ENCODE data around the gene ABCC1. TPM values are rescaled to one million over a fixed set of nuclear protein-coding genes. Genes with fewer than 3 reads are reported as not detected.

The ABCC1 gene
- polyA plus RNA-seq, 1 donor (not counting 4 experiments of a cell fraction or from before 2014, with no cell fraction given), result 19.4 TPM

DNA sequence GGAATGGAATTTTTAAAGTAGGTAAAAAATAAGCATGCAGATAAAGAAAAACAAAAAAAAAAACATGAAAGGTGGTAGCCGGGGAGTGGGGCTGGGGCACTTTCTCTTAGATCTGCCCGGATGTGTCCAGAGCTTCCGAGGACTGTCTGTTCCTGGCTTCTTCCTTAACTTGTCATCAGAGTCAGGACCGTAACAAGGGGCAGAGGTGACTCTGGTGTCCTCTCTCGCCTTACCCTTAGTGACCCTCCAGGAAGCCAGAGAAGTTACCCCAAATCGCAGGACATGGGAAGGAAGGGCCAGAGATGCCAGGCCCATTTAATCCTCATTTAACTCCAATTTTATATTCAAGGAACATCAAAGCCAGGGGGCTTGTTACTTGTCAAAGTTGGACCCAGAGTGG is 158.4 kb downstream of the ABCC1 start:
- Histone ChIP-seq H3K9me1 (ENCODE audit: control insufficient read depth, extremely low read depth, insufficient read depth, low read length) (no peaks in the 10 kb centered on the region), H2AFZ (ENCODE audit: control insufficient read depth, low read length) (no peak overlapping the region), H3K4me1 (ENCODE audit: control insufficient read depth, extremely low read depth, insufficient read depth, low read length) (no peaks in the 10 kb centered on the region), H3K9ac (ENCODE audit: control insufficient read depth, extremely low read depth, insufficient read depth, low read length) (no peak overlapping the region), H3K4me2 (ENCODE audit: control insufficient read depth, extremely low read depth, insufficient read depth, low read depth, low read length) (no peak overlapping the region), H3K9me3 (ENCODE audit: control insufficient read depth, low read depth, low read length) (no peaks in the 10 kb centered on the region), H3K27me3 (ENCODE audit: control insufficient read depth, extremely low read depth, insufficient read depth, low read length) (no peaks in the 10 kb centered on the region), H3K79me2 (ENCODE audit: control insufficient read depth, insufficient read depth, low read length) (no peaks in the 10 kb centered on the region), H3K36me3 (ENCODE audit: control insufficient read depth in 2 of 2, extremely low read depth in 1 of 2, insufficient read depth in 2 of 2, low read length in 2 of 2) (peaks cover 26 to 30% of the 10 kb centered on the region in 2 experiments), H3K27ac (ENCODE audit: control insufficient read depth, insufficient read depth, low read length) (no peak overlapping the region), H4K20me1 (ENCODE audit: control insufficient read depth, extremely low read depth, insufficient read depth, low read length) (peaks cover 2% of the 10 kb centered on the region), H3K4me3 (ENCODE audit: control insufficient read depth in 2 of 3, extremely low read depth in 1 of 3, insufficient read depth in 2 of 3, low read depth in 1 of 3, low read length in 3 of 3) (no peak overlapping the region)
- FAIRE-seq (no peak), DNase-seq (ENCODE audit: low read depth, low spot score) (no peak)
- TF ChIP-seq CTCF (optimal IDR thresholded peaks at IDR 0.05 in 1 of 3, IDR thresholded peaks at IDR 0.05 in 1 of 3, conservative IDR thresholded peaks at IDR 0.05 in 1 of 3; ENCODE audit: extremely low read depth in 1 of 3, insufficient read depth in 2 of 3, low read length in 3 of 3), result no peak
- no peak for TF ChIP-seq EZH2 (IDR thresholded peaks at IDR 0.05; ENCODE audit: low read length)
- dilution Hi-C loops (cut with MboI; ENCODE audit: extremely low pct_ligation_motif_present, low sequenced_read_pairs), result no loop called here

- H3K27ac ChIP-seq (ENCODE audit: control insufficient read depth, insufficient read depth, low read length), result no peak overlapping the region
- H3K36me3 ChIP-seq (ENCODE audit: control insufficient read depth in 2 of 2, extremely low read depth in 1 of 2, insufficient read depth in 2 of 2, low read length in 2 of 2), result peaks cover 25 to 35% of the 10 kb centered on the region in 2 experiments
- dilution Hi-C loops (cut with MboI; ENCODE audit: extremely low pct_ligation_motif_present, low sequenced_read_pairs), result no loop called here
These were observed 159.3 kb downstream of the ABCC1 start for GRCh38 chr16:16108759-16109158.

More at GRCh38 chr16:16108759-16109158, 159.3 kb downstream of the ABCC1 start:
- H3K9me3 ChIP-seq (ENCODE audit: control insufficient read depth, low read depth, low read length), result no peaks in the 10 kb centered on the region
- no peak overlapping the region for H3K4me2 ChIP-seq (ENCODE audit: control insufficient read depth, extremely low read depth, insufficient read depth, low read depth, low read length)
- H3K27me3 ChIP-seq (ENCODE audit: control insufficient read depth, extremely low read depth, insufficient read depth, low read length), result no peaks in the 10 kb centered on the region
- no peak overlapping the region for H2AFZ ChIP-seq (ENCODE audit: control insufficient read depth, low read length)
- H3K4me1 ChIP-seq (ENCODE audit: control insufficient read depth, extremely low read depth, insufficient read depth, low read length), result no peaks in the 10 kb centered on the region
- no peaks in the 10 kb centered on the region for H3K79me2 ChIP-seq (ENCODE audit: control insufficient read depth, insufficient read depth, low read length)
- DNase-seq (ENCODE audit: low read depth, low spot score) (no peak), FAIRE-seq (no peak)
- H3K9ac ChIP-seq (ENCODE audit: control insufficient read depth, extremely low read depth, insufficient read depth, low read length), result no peak overlapping the region
- H4K20me1 ChIP-seq (ENCODE audit: control insufficient read depth, extremely low read depth, insufficient read depth, low read length), result peaks cover 2% of the 10 kb centered on the region
- H3K9me1 ChIP-seq (ENCODE audit: control insufficient read depth, extremely low read depth, insufficient read depth, low read length), result no peaks in the 10 kb centered on the region
- TF ChIP-seq CTCF (optimal IDR thresholded peaks at IDR 0.05 in 1 of 3, IDR thresholded peaks at IDR 0.05 in 1 of 3, conservative IDR thresholded peaks at IDR 0.05 in 1 of 3; ENCODE audit: extremely low read depth in 1 of 3, insufficient read depth in 2 of 3, low read length in 3 of 3), result no peak
- no peak for TF ChIP-seq EZH2 (IDR thresholded peaks at IDR 0.05; ENCODE audit: low read length)
- no peak overlapping the region for H3K4me3 ChIP-seq (ENCODE audit: control insufficient read depth in 2 of 3, extremely low read depth in 1 of 3, insufficient read depth in 2 of 3, low read depth in 1 of 3, low read length in 3 of 3)
